Stimulated activated CD8-positive, alpha-beta memory T cell treated with anti-CD3 and anti-CD28 coated beads, Interleukin-12 subunit alpha, Interleukin-12 subunit beta, amount 100 ng/mL, for 4 hours (primary cell): ENCODE measurements around the gene CCT8L2.
"Not testable (repeated sequence)": the region's sequence is repeated elsewhere in the genome, so short reads cannot be mapped to it uniquely, and the experiment has no call there.

Experiments
- DNase-seq: peaks from one replicate; pipeline ENCODE4 v3.0.0-alpha.2; 2020; ENCODE audit warnings: low read depth

Gene CCT8L2

GRCh38 chr22:16595251-16595650, 2.6 kb upstream of the CCT8L2 start:
- not testable (repeated sequence) for DNase-seq

DNA sequence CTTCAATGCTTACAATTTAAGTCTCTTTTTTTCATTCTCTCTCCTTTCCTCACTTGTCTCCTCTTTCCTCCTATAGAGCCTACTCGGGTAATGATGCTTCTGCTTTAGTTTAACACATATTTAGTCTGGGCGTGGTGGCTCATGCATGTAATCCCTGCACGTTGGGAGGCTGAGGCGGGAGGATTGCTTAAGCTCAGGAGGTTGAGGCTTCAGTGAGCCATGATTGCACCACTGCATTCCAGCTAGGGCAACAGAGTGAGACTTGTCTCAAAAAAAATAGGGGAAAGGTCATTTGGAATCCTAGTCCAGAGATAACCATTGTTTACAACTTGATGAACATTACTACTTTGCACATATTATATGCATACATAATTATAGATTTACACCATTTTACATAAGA, 1.4 kb upstream of the CCT8L2 start:
- DNase-seq: no peak

DNA sequence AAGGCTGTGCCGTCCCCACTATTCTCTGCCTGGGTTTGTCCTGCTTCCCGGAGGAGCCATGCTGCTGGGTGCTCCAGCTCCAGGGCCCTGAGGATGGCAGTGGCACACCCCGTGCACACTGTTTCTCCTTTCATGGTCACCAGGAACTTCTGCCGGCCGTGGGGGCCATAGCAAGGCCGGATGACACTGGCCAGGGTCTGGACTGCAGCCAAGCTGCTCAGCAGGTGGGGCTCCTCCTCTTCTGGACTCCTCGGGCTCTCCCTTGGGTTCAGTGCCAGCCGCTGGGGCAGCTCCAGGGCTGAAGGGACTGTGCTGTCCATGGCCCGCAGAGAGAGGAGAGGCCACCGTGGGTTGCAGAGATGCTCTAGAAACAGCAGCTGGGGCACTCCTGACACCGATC, 379 bp downstream of the CCT8L2 start:
- DNase-seq: not testable (repeated sequence)

DNA sequence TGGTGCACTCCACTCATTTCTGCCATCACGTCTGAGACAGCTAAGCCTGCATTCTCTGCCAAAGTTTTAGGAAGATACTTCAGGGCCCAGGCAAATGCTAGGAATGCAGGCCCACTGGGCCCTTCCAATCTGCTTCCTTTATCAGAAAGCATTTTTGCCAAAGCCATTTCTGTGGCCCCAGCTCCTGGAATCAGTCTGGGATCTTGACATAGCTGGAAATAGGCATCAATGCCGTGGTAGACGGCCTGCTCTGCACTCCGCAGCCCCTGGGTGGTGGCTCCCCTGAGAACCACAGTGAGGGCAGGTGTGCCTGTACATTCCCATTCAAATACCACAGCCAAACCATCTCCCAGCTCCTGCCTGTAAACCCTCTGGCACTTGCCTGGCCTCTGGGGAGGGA, 1.5 kb downstream of the CCT8L2 start:
- not testable (repeated sequence) for DNase-seq

- DNase-seq: no peak
Observed at GRCh38 chr22:16586991-16587390, 5.6 kb downstream of the CCT8L2 start.

GRCh38 chr22:16586170-16586569, 6.4 kb downstream of the CCT8L2 start:
- no peak for DNase-seq

DNA sequence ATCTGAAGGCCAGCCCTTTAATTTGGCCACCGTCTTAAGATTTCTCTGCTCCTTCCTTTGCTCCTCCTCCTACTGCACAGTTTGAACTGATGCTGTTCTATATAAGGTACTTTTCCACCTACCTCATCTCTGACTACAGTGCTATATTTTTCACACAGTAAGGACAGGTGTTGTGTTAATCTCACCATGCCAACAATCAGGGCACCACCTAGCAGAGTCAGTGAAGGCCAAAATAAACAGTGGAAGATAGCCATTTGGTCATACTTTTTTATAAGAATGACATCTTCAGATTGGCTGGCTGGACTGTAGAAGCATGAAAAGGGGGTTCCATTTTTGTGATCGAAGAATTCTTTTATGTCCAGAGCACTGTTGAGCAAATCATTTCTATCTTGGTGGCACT, 11.7 kb downstream of the CCT8L2 start:
- DNase-seq: not testable (repeated sequence)

GRCh38 chr22:16569240-16569834, 23.3 kb downstream of the CCT8L2 start:
- not testable (repeated sequence) for DNase-seq

DNA sequence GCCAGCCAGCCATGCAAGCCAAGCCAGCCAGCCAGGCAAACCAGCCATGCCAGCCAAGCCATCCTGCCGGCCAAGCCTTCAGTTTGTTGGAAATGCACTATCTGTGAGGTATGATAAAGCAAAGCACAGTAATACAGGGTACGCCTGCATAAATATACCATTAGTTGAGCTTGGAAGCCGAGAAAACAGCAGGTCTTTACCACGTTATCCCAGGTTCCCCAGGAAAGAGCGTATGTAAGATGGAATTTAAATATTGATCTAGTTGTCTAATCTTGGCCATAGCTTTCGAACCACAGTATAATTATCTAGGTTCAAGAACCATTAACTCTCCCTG, 24.2 kb downstream of the CCT8L2 start:
- no peak for DNase-seq

DNA sequence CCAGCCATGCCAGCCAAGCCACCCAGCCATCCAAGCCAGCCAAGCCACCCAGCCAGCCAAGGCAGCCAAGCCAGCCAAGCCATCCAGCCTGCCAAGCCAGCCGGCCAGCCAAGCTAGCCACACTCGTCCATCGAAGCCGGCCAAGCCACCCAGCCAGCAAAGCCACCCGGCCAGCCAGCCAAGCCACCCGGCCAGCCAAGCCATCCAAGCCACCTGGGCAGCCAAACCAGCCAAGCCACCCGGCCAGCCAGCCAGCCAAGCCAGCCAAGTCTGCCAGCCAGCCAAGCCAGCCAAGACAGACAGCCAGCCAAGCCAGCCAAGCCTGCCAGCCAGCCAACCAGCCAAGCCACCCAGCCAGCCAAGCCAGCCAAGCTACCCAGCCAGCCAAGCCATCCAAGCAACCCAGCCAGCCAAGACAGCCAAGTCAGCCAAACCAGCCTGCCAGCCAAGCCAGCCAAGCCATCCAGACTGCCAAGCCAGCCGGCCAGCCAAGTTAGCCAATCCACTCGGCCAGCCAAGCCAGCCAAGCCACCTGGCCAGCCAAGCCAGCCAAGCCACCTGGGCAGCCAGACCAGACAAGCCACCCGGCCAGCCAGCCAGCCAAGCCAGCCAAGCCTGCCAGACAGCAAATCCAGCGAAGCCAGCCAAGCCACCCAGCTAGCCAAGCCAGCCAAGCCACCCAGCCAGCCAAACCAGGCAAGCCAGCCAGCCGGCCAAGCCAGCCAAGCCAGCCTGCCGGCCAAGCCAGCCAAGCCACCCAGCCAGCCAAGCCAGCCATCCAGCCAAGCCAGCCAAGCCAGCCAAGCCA, 24.8 kb downstream of the CCT8L2 start:
- not testable (repeated sequence) for DNase-seq

DNA sequence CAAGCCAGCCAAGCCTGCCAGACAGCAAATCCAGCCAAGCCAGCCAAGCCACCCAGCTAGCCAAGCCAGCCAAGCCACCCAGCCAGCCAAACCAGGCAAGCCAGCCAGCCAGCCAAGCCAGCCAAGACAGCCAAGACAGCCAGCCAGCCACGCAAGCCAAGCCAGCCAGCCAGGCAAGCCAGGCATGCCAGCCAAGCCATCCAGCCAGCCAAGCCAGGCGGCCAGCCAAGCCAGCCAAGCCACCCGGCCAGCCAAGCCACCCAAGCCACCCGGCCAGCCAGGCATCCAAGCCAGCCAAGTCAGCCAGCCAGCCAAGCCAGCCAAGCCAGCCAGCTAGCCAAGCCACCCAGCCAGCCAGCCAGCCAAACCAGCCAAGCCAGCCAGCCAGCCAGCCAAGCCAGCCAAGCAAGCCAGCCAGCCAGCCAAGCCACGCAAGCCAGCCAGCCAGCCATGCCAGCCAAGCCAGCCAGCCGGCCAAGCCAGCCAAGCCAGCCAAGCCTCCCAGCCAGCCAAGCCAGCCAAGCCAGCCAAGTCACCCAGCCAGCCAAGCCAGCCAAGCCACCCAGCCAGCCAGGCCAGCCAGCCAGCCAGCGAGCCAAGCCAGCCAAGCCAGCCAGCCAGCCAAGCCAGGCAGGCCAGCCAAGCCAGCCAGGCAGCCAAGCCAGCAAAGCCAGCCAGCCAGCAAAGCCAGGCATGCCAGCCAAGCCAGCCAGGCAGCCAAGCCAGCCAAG, 26.0 kb downstream of the CCT8L2 start:
- DNase-seq: not testable (repeated sequence)

- DNase-seq: not testable (repeated sequence)
Observed at GRCh38 chr22:16565585-16566420, 26.8 kb downstream of the CCT8L2 start.

- not testable (repeated sequence) for DNase-seq
Observed at GRCh38 chr22:16564837-16565584, 27.6 kb downstream of the CCT8L2 start.

GRCh38 chr22:16563555-16564520, 28.8 kb downstream of the CCT8L2 start:
- no peak for DNase-seq

GRCh38 chr22:16562711-16563554, 29.7 kb downstream of the CCT8L2 start:
- DNase-seq: no peak

DNA sequence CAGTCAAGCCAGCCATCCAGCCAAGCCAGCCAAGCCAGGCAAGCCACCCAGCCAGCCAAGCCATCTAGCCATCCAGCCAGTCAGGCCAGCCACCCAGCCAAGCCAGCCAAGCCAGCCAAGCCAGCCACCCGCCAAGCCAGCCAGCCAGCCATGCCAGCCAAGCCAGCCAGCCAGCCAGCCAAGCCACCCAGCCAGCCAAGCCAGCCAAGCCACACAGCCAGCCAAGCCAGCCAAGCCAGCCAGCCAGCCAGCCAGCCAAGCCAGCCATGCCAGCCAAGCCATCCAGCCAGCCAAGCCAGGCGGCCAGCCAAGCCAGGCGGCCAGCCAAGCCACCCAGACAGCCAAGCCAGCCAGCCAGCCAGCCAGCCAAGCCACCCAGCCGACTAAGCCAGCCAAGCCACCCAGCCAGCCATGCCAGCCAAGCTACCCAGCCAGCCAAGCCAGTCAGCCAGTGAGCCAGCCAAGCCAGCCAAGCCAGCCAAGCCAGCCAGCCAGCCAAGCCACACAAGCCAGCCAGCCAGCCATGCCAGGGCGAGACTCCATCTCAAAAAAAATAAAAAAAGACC, 31.4 kb downstream of the CCT8L2 start:
- DNase-seq: not testable (repeated sequence)

- not testable (repeated sequence) for DNase-seq
Observed at GRCh38 chr22:16560651-16561050, 32.0 kb downstream of the CCT8L2 start.

- not testable (repeated sequence) for DNase-seq
Observed at GRCh38 chr22:16559996-16560395, 32.6 kb downstream of the CCT8L2 start.
